BJ (cell line): Measurements from ENCODE around the gene SHISAL1. TPM values are rescaled to one million over a fixed set of nuclear protein-coding genes. Genes with fewer than 3 reads are reported as not detected.

Experiments used
- CTCF ChIA-PET: fragments of 350-600 bp; formaldehyde crosslinking; extraction: SDS; loops from one replicate; lab custom pipeline; 2021; ENCODE audit warnings: antibody characterized with exemption, inconsistent platforms; lab: Yijun Ruan, JAX
- POLR2A ChIA-PET: fragments of 300-600 bp; sonication (Branson Sonifier 250); formaldehyde crosslinking; extraction: SDS; loops from one replicate; lab custom pipeline; 2021; ENCODE audit warnings: antibody characterized with exemption; lab: Charles Lee
- DNase-seq: peaks from one replicate; pipeline ENCODE4 v3.0.0-alpha.2; 2011; ENCODE audit warnings: low read depth
- H3K27me3 ChIP-seq: 2 replicates; pipeline ENCODE4 v1.6.0; 2011; ENCODE audit warnings: low read length; ENCODE audit not compliant: control insufficient read depth, insufficient read depth
- H3K36me3 ChIP-seq: 2 replicates; pipeline ENCODE4 v1.5.1; 2011; ENCODE audit warnings: low read length; ENCODE audit not compliant: control insufficient read depth, insufficient read depth
- H3K4me3 ChIP-seq: 2 replicates; pipeline ENCODE4 v1.5.1; 2011; ENCODE audit warnings: low read depth, mild to moderate bottlenecking, control low read depth, low read length
- CTCF ChIP-seq: IDR thresholded peaks from 2 replicates; pipeline ENCODE4 v1.5.1; 2011; ENCODE audit warnings: low read depth, mild to moderate bottlenecking, control low read depth, inconsistent platforms, low read length, moderate library complexity; ENCODE audit not compliant: insufficient read depth
- polyA plus RNA-seq: library from polyadenylated mRNA; depleted of rRNA; stranded (reverse); fragments of >200 nt; gene quantifications from 2 replicates; pipeline ENCODE4 v1.2.3, GENCODE V29; 2011

Gene SHISAL1
- polyA plus RNA-seq, 1 experiment = 0.34 TPM

- no peak overlapping the region for H3K4me3 ChIP-seq
- no peaks in the 10 kb centered on the region for H3K36me3 ChIP-seq
- CTCF ChIA-PET = no interaction called here
- no peak for TF ChIP-seq CTCF
- peaks cover 2% of the 10 kb centered on the region; the same call in 1 of the 2 replicates for H3K27me3 ChIP-seq
- POLR2A ChIA-PET = interaction anchor here (1.1 kb wide), 1 partner anchor 10 kb away, joined by 3 read pairs; no protein-coding TSS in a partner anchor
- peak; percentile 73 for DNase-seq
Observed at GRCh38 chr22:44202261-44202789, 110.4 kb downstream of the SHISAL1 start.

- no peak overlapping the region for H3K4me3 ChIP-seq
- no peak for TF ChIP-seq CTCF
- no peak for DNase-seq
- CTCF ChIA-PET = no interaction called here
- no peaks in the 10 kb centered on the region for H3K36me3 ChIP-seq
- POLR2A ChIA-PET = no interaction called here
- H3K27me3 ChIP-seq = peaks cover 3% of the 10 kb centered on the region; the same call in 1 of the 2 replicates
Observed at GRCh38 chr22:44201665-44202064, 111.1 kb downstream of the SHISAL1 start.

GRCh38 chr22:44200855-44201550 lies 111.7 kb downstream of the SHISAL1 start:
- POLR2A ChIA-PET = no interaction called here
- H3K36me3 ChIP-seq = no peaks in the 10 kb centered on the region
- peaks cover 7% of the 10 kb centered on the region; the same call in 1 of the 2 replicates for H3K27me3 ChIP-seq
- TF ChIP-seq CTCF = no peak
- DNase-seq = no peak
- CTCF ChIA-PET = interaction anchor here (0.7 kb wide), 1 partner anchor 45 kb away, joined by 4 read pairs; no protein-coding TSS in a partner anchor
- no peak overlapping the region for H3K4me3 ChIP-seq

GRCh38 chr22:44200451-44200850 lies 112.3 kb downstream of the SHISAL1 start:
- CTCF ChIA-PET = no interaction called here
- POLR2A ChIA-PET = no interaction called here

More at GRCh38 chr22:44200451-44200850, 112.3 kb downstream of the SHISAL1 start:
- H3K27me3 ChIP-seq = peaks cover 7% of the 10 kb centered on the region; the same call in 1 of the 2 replicates
- TF ChIP-seq CTCF = no peak
- H3K36me3 ChIP-seq = no peaks in the 10 kb centered on the region
- no peak overlapping the region for H3K4me3 ChIP-seq
- no peak for DNase-seq
